ENCODE results near the gene FLOT1.
A peak's percentile ranks its signal among the peaks of the same experiment; 100 is the strongest.

Gene FLOT1

DNA sequence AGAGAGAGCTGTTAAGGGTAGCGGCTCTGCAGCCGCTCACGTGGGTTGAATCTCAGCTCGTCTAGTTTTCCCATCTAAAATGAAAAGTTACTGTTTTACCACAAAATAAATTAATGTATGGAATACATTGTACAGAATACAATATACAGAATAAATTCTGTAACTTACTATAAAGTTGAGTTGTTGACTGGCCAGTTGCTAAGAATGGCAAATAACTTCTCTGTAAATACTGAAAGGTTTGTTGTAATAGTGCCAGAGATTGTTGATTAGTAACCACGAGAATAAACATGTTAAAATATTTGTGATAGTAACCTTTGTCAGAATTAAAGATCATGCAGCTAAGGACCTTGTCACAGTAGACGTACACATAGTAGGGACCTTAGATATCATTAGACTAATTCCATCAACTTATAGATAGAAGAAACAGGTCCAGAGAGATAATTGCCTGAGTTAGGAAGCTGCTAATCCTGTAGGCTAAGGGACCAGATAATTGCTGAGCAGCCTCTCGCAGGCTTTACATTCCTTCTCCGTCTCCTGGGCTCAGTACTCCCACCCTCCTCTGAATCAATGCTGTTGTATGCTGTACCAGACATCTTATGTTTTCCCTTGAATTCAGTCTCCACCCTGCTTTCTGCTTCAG, 51.2 kb downstream of the FLOT1 start:
- no peak for DNase-seq

- peak; percentile 65 for DNase-seq
These were observed 51.9 kb downstream of the FLOT1 start, which contains the start of gene NRM for GRCh38 chr6:30690403-30691207. NRM (minus strand) TSS chr6:30690984; CDS start chr6:30690974, 10 bp downstream.

DNA sequence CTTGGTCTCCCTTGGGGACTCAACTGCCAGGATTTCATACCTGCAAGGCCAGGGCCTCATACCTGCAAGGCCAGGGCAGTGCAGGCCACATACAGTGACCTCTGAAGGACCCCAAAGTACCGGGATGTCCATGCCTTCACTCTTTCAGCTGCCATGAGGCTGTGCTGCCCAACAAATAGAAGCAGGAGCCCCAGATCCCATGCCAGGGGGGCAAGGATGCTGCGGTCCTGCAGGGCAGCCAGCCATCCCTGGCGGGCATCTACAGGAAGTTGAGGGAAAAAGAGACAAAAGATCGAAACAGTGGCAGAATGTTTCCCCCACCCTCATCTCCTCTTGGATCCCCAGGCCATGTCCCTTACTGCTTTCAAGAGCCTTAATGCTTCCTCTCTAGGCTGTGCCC, 52.5 kb downstream of the FLOT1 start:
- DNase-seq = no peak

DNA sequence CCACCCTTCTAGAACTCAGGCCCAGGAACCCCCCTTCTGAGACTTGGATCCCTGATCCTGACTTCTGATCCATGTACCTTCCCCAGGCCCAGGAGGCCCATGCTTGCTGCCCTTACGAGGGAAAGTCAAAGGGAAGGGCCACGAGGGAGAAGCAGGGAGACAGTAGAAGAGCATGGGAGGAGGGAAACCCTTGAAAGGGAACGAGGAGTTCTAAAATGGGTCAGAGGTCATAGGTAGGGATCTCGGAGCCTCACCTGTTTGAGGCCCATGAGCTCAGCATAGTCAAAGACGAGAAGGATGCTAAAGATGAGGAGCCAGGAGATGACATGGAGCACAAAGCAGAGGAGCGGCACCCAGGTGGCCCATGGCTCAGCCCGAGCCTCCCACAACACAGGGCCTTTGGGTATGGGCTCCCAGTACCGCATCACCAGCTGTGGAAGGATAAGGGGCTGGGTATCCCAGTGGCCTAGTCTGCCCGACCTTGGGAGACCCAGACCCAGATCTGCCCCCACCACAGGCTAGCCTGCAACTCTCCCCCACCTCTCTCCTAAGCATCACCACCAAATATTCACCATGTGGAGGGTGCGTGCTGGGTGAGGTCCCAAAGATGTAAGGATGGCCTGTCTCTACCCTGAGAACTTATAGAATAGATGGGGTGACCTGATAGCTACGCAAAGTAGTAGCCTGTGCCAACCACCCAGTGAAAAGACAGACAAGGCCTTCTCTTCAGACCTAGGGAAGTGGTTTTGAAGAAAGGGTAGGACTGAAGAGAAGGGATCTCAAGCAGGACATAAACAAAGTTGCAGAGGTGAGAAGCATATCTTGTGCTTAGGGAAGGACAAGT, 53.2 kb downstream of the FLOT1 start:
- DNase-seq = no peak

DNA sequence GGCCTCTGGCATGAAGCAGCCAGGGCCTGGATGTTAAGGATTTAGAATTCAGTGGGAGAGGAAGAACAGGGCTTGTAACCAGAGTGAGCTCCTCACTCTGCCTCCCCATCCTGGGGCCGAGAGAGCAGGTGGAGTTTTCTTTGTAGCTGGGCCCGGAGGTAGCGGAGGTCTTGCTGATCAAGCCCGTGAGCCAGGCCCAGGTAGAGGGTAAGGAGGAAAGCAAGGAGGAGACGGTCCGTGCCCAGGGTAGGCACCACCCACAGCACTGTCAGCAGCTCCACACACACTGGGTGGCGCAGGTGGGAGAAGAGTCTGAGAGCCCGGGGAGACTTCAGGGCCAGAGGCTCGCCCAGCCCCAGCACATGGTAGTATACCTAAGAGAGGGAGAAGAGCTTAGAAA, 53.9 kb downstream of the FLOT1 start:
- DNase-seq = no peak

GRCh38 chr6:30687659-30688431, 54.6 kb downstream of the FLOT1 start:
- DNase-seq = no peak

DNA sequence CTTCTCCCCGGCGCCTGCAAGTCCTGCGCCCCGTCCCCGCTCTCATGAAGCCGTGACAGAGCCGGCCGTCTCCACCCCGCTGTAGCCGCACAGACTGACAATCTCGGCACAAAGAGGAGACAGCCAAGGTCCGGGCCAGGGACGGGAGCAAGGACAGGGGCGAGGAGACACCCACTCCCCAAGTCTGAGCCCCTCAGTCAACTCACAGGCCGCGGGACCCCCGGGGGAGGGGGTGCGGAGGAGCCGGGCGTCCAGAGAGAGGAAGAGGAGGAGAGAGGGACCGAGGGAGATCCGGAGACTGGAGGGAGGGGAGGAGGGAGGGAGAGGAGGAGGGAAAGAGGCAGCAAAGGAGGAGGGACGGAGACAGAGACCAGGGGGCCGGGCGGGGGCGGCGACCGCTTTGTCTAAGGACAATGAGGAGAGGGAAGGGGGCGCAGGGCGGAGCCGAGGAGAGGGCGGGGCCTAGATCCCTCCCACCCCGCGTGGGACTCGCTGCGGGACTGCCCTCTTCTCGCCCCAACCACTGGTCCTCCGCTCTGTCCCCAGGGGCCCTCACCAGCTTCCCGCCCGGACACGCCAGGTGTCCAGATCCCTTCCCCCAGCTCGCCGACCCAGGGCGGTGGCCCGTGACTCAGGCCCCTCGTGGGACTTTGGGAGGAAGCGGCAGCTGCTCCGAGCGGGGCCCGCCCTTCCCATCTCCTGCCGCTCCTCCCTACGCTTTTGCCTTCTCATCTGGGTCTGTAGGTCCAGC, 55.4 kb downstream of the FLOT1 start:
- DNase-seq = peak; percentile 85

DNA sequence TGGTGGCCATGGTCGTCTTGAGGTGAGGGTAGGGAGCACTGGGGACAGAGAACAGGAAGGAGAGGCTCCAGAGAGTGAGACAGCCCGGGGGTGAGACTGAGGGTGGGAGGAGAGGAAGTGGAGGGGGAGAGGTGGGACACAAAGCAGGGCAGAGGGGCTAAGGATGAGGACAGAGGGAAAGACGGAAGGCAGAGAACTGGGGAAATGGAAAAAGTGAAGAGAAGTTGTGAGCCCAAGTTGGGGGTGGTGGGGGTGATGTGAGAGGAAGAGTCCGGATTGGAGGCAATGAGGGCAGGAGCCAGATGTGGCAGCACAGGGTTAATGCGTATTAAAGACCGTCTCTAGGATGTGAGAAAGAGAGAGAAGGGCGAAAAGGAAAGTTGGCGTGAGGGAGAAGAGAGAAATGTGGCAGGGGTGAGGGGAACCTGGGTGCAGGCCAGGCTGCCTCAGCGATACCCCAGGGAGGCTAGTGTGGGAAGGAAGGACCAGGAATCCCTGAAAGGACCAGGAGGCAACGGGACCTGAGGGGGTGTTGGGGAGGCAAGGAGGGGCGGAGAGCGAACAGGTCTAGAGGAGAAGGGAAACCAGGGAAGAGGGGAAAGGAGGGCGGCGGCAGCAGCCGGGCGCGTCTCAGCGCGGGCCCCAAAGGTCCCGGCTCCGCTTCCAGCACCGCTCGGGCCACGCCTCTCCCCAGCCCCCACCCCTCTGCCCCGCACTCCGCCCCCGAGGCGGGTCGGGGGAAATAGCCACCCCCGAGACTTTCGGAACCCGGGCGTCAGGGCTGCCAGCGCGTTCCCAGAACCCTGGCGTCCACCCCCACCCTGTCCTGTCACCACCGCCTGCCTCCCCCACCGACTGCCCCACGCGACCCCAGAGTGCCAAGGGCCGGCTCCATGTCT, 56.2 kb downstream of the FLOT1 start, which contains the start of gene PPP1R18:
PPP1R18 (minus strand) TSS at position 637 of the 899 bp plus-strand sequence; CDS start at position 10, 627 bp downstream.
- DNase-seq = peak; percentile 86

DNA sequence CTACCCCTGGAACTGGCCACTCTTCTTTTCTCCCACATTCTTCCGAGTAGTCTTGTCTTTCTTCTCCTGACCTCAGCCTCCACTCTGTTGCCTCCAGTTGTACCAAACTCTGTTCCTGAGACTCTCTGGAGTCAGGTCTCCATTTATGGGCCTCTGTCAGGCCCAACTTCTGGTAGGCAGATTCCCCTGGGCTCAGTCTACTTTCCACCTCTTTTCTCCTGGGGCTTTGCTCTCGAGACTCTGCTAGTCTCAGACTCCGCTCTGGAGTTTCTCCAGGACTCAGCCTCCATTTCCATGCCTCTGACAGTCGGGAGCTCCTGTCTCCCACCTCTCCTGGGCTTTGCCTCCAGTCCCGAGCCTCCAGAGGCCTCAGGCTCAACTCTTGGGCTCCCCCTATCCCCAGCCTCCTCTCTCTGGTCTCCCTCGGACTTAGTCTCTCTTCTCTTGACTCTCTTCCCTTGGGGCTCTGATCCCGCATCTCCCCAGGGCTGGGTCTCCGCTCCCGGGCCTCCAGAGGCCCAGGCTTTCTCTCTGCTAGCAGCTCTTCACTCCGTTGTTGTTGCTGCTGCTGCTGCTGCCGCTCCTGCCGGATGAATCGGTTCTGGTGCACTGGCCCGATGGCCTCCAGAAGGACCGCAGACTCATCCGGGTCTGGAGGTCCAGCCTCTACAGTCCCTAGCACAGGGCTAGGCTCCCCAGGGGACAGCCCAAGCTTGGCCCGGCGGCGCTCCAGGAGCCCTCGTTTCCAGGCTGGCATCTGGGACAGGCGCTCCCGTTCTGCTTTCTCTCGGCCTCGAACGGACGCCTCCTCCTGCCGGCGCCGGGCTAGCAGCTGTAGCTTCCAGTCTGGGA, 57.1 kb downstream of the FLOT1 start:
- no peak for DNase-seq

DNA sequence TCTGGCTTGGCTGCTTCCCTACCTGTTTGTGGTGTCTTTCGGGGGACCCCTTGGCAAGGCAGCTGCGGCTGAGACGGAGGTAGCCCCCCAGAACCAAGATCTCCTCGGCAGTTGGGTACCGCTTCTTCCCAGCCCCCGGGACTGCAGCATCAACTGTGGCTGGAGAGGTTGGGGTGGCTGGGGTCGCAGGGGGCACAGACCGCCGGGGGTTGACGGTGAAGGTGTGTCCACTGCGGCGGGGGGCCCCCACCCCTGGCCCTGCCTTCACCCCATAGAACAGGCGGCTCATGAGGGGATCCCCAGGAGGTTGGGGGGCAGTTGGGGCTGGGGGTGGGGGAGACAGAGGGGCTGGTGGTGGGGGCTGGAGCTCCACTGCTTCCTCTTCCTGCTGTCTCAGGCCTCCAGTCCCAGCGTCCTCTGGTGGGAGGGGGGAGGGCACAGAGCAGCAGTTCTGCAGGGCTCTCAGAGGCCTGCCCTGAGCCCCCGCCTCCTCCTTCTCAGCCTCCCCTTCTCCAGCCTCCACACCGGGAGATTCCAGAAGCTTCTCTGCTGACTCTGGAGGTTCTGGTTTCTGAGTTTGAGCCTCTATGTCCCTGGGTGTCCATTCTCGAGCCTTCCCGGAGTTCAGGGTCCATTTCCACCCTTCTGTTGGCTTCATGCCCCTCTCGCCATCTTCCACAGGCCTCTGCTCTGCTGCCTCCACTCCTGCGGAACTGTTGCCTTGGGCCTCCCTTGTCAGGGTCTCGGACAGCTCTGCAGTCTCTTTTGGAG, 57.9 kb downstream of the FLOT1 start:
- DNase-seq = peak; percentile 45

DNA sequence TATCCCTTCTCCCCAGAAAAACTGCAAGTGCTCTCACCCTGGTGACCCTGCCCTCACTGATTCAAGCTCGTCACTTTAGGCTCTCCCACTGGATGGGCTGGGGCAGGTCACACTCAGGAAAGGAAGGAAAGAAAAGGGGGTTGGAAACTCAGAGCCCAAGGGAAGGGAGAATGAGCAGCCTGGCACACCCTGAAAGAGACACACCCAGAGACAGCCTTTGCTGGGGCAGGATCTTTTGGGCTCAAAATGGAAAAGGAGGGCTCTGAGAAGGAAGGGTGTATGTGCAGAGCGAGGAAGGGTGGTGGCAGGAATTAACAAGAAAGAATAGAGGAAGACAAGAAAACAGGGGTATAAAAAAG, 58.5 kb downstream of the FLOT1 start:
- DNase-seq = no peak

DNA sequence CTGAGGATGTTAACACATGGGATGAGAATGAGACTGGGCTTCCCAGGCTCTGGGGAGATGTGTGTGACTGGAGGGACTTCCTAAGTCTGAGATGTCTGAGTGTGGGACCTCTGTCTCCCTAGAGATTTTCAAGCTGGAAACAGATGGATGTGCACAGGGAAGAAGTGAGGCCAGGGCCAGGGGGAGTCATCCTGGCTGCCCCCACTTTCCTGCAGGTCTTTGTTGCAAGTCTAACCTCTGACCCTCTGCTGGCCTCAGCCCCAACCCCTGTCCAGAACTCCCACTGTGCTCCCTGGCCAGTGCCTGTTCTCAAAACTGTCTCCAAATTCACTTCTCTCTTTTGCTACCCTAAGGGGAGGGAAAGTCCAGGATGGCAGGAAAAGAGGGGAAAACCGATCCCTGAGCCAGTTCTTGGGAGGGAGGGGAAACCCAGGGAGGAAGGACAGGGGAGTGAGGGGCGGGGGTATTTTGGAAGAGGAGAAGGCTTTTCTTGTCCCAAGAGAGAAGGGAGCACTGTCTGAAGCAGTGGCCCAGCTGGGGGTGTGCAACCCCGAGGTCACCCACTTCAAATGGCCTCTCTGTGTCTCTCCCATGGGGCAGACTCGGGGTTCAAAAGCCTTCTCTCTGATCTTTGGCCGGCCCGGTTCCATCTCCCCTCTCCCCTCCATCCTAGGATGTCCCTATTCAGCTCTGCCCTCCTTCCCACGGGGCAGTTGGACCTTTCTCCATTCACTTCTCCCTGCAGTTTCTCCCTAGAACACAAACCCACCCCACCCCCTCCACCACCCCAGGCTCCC, 59.1 kb downstream of the FLOT1 start:
- no peak for DNase-seq

- peak; percentile 84 for DNase-seq
These were observed 60.1 kb downstream of the FLOT1 start for GRCh38 chr6:30682143-30683117.

DNA sequence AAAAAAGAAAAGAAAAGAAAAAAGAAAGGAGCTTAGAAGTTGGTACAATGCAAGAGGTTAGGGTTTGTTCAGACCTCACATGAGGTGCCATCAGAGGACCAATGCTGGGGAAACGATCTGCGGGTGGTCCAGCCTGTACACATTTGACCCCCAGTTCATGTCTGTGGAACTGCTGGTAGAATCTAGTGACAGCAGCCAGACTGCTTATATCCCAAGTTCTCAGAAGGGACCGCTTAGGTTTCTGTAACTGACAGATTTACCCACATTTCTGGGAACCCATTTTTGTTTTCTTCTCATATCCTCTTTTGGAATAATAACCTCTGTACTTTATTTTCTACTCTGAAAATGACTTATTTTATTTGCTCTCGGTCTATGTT, 60.7 kb downstream of the FLOT1 start:
- DNase-seq = no peak

DNA sequence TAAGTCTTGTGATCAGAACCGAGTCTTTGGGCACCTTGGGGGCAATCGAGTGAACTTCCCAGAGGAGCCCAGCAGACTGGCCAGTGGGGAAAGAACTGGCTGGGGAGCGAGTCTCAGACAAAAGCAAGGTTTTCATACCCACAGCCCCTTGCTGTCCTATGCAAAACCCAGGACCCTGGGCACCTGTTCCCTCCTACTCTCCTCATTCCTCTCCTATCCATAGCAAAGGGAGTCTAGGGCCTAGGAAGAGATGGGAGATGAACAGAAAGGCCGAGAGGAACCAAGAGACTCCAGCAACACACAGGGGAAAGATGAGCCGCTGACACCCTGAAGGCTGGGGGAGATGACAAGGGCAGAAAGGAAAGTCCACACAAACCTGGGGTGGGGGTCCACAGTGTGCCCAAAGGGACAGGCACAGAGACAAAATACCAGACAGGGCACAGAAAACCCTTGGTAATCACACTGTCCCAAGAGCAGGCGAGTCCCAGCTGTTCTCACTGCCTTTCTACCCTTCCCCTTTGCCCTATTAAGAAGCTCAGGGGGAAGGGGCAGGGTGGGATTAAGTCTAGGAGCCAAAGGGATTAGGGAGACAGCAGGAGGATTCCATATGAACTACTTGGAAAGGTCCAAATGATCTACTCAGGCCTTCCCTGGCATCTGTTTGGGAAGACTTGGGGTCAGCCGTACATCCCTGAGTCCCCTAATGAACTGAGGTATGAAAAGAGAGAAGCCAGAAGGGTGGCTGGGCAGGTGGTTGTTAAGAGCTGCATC, 62.5 kb downstream of the FLOT1 start:
- DNase-seq = no peak

All from stimulated activated naive CD4-positive, alpha-beta T cell treated with Interleukin-2 at 50 U/mL for 16 hours (primary cell).